ENCODE data around the gene LCMT1. TPM values are rescaled to one million over a fixed set of nuclear protein-coding genes. Genes with fewer than 3 reads are reported as not detected.

The LCMT1 gene
- total and polyA plus RNA-seq, 2 of the 13 experiments (the other 11 are each of a cell fraction or from before 2014, with no cell fraction given), result 41.2 to 48.7 TPM

DNA sequence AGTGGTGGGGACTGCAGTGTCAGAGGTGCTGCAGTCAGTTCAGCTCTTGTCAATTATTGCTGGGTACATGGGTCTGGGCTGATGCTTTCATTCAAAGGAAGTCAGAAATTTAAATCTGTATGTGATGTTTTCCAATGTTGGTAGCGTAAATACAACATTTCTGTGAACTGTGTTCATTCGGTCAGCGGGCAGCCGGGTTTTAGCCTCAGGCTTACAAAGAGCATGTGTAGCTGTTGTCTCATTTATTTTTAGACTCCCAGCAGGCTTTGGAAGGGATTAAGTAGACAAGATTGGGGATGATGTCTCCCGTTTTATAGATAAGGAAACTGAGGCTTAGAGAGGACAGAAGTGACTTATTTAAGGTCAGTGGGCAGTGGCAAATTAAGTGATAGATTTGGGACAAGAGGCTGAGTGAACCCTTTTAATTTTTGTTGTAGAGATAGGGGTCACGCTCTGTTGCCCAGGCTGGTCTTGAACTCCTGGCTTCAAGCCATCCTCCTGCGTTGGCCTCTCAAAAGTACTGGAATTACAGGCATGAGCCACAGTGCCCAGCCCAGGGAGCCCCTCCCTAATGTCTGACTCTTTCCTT is 113.3 kb downstream of the LCMT1 start (continued):
- TF ChIP-seq, protein P1, sequence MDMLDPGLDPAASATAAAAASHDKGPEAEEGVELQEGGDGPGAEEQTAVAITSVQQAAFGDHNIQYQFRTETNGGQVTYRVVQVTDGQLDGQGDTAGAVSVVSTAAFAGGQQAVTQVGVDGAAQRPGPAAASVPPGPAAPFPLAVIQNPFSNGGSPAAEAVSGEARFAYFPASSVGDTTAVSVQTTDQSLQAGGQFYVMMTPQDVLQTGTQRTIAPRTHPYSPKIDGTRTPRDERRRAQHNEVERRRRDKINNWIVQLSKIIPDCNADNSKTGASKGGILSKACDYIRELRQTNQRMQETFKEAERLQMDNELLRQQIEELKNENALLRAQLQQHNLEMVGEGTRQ (IDR thresholded peaks at IDR 0.05; ENCODE audit: low read depth, low read length), result no peak
- TF ChIP-seq, protein P1 (CRISPR knock-in tag; IDR thresholded peaks at IDR 0.05; ENCODE audit: borderline replicate concordance), result no peak
- TF ChIP-seq KAT7 (CRISPR knock-in tag; IDR thresholded peaks at IDR 0.05; ENCODE audit: borderline replicate concordance) (no peak), ZNF136 (CRISPR knock-in tag; IDR thresholded peaks at IDR 0.05; ENCODE audit: low read depth) (no peak), ZNF317 (CRISPR knock-in tag; IDR thresholded peaks at IDR 0.05) (no peak), MAFG (CRISPR knock-in tag; IDR thresholded peaks at IDR 0.05) (no peak), HHEX (CRISPR knock-in tag; IDR thresholded peaks at IDR 0.05) (no peak), GPN1 (CRISPR knock-in tag; IDR thresholded peaks at IDR 0.05; ENCODE audit: borderline replicate concordance) (no peak), POLR2A (IDR thresholded peaks at IDR 0.05; ENCODE audit: insufficient read depth in 1 of 2, low read depth in 2 of 2, low read length in 2 of 2) (no peak), ZBTB38 (CRISPR knock-in tag; IDR thresholded peaks at IDR 0.05) (no peak)
- TF ChIP-seq, protein P2, sequence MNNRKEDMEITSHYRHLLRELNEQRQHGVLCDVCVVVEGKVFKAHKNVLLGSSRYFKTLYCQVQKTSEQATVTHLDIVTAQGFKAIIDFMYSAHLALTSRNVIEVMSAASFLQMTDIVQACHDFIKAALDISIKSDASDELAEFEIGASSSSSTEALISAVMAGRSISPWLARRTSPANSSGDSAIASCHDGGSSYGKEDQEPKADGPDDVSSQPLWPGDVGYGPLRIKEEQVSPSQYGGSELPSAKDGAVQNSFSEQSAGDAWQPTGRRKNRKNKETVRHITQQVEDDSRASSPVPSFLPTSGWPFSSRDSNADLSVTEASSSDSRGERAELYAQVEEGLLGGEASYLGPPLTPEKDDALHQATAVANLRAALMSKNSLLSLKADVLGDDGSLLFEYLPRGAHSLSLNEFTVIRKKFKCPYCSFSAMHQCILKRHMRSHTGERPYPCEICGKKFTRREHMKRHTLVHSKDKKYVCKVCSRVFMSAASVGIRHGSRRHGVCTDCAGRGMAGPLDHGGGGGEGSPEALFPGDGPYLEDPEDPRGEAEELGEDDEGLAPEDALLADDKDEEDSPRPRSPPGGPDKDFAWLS (CRISPR knock-in tag; IDR thresholded peaks at IDR 0.05; ENCODE audit: borderline replicate concordance), result no peak
- TF ChIP-seq, protein P3, sequence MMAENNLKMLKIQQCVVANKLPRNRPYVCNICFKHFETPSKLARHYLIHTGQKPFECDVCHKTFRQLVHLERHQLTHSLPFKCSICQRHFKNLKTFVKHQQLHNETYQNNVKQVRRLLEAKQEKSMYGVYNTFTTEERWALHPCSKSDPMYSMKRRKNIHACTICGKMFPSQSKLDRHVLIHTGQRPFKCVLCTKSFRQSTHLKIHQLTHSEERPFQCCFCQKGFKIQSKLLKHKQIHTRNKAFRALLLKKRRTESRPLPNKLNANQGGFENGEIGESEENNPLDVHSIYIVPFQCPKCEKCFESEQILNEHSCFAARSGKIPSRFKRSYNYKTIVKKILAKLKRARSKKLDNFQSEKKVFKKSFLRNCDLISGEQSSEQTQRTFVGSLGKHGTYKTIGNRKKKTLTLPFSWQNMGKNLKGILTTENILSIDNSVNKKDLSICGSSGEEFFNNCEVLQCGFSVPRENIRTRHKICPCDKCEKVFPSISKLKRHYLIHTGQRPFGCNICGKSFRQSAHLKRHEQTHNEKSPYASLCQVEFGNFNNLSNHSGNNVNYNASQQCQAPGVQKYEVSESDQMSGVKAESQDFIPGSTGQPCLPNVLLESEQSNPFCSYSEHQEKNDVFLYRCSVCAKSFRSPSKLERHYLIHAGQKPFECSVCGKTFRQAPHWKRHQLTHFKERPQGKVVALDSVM (CRISPR knock-in tag; IDR thresholded peaks at IDR 0.05), result peak; percentile 37; the same call in 1 of the 2 replicates
- TF ChIP-seq, protein P4, sequence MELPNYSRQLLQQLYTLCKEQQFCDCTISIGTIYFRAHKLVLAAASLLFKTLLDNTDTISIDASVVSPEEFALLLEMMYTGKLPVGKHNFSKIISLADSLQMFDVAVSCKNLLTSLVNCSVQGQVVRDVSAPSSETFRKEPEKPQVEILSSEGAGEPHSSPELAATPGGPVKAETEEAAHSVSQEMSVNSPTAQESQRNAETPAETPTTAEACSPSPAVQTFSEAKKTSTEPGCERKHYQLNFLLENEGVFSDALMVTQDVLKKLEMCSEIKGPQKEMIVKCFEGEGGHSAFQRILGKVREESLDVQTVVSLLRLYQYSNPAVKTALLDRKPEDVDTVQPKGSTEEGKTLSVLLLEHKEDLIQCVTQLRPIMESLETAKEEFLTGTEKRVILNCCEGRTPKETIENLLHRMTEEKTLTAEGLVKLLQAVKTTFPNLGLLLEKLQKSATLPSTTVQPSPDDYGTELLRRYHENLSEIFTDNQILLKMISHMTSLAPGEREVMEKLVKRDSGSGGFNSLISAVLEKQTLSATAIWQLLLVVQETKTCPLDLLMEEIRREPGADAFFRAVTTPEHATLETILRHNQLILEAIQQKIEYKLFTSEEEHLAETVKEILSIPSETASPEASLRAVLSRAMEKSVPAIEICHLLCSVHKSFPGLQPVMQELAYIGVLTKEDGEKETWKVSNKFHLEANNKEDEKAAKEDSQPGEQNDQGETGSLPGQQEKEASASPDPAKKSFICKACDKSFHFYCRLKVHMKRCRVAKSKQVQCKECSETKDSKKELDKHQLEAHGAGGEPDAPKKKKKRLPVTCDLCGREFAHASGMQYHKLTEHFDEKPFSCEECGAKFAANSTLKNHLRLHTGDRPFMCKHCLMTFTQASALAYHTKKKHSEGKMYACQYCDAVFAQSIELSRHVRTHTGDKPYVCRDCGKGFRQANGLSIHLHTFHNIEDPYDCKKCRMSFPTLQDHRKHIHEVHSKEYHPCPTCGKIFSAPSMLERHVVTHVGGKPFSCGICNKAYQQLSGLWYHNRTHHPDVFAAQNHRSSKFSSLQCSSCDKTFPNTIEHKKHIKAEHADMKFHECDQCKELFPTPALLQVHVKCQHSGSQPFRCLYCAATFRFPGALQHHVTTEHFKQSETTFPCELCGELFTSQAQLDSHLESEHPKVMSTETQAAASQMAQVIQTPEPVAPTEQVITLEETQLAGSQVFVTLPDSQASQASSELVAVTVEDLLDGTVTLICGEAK (IDR thresholded peaks at IDR 0.05), result no peak
- TF ChIP-seq, protein P4 (CRISPR knock-in tag; IDR thresholded peaks at IDR 0.05), result no peak
